ENCODE data around the gene TMEM45A. TPM values are rescaled to one million over a fixed set of nuclear protein-coding genes. Genes with fewer than 3 reads are reported as not detected.
"Not testable (repeated sequence)": the region's sequence is repeated elsewhere in the genome, so short reads cannot be mapped to it uniquely, and the experiment has no call there.

TMEM45A gene
- total RNA-seq, result 10 to 100 TPM; 22.5 to 31.3 TPM
- polyA plus RNA-seq (ENCODE audit: insufficient read length in 2 of 2), result 10 to 100 TPM; 16.7 to 20.4 TPM
- long read RNA-seq, donor 1, partial matches to known transcripts, result 5 of 8 reads
- long read RNA-seq, donor 1, other reads (novel, unspliced or antisense), result 0 of 8 reads
- long read RNA-seq, donor 2, partial matches to known transcripts, result 0 of 2 reads
- long read RNA-seq, donor 2, other reads (novel, unspliced or antisense), result 0 of 2 reads
- long read RNA-seq, donor 3, transcript TMEM45A-201 (6 exons, 1,567 nt), result major isoform, 5 of 5 reads
- long read RNA-seq, donor 3, partial matches to known transcripts, result 0 of 5 reads
- long read RNA-seq, donor 3, other reads (novel, unspliced or antisense), result 0 of 5 reads
- long read RNA-seq, donor 4, transcript TMEM45A-201 (6 exons, 1,567 nt), result major isoform, 17 of 48 reads
- long read RNA-seq, donor 4, partial matches to known transcripts, result 25 of 48 reads
- long read RNA-seq, donor 4, other reads (novel, unspliced or antisense), result 5 of 48 reads

GRCh38 chr3:100492059-100493006 lies at the start of gene TMEM45A:
Gene TMEM45A (plus strand): TSS chr3:100492619. CDS start chr3:100555212, 62,593 bp downstream.
- Histone ChIP-seq H3K27ac (ENCODE audit: low read depth, low read length) (peak within 1 kb of the TSS; percentile 93), H3K27me3 (ENCODE audit: control insufficient read depth, insufficient read depth, low read length) (no peaks in the 10 kb centered on the region), H3K9me3 (ENCODE audit: control insufficient read depth, insufficient read depth, low read length) (no peaks in the 10 kb centered on the region), H3K4me3 (ENCODE audit: low read depth, low read length) (peak within 1 kb of the TSS; percentile 76), H3K36me3 (ENCODE audit: control insufficient read depth, insufficient read depth, low read length) (no peaks in the 10 kb centered on the region), H3K4me1 (ENCODE audit: control insufficient read depth, insufficient read depth, low read length) (peaks cover 4% of the 10 kb centered on the region)
- under 1% methylated on average over 49 of the region's 56 CpGs for WGBS (ENCODE audit: insufficient coverage)
- peak; percentile 81 to 97 (median 86) for DNase-seq (ENCODE audit: low read depth in 4 of 6, low spot score in 6 of 6)

- Histone ChIP-seq H3K4me3 (ENCODE audit: low read depth, low read length) (no peak overlapping the region), H3K9me3 (ENCODE audit: control insufficient read depth, insufficient read depth, low read length) (peaks cover 6% of the 10 kb centered on the region), H3K27ac (ENCODE audit: low read depth, low read length) (no peak overlapping the region), H3K4me1 (ENCODE audit: control insufficient read depth, insufficient read depth, low read length) (no peaks in the 10 kb centered on the region), H3K27me3 (ENCODE audit: control insufficient read depth, insufficient read depth, low read length) (no peaks in the 10 kb centered on the region), H3K36me3 (ENCODE audit: control insufficient read depth, insufficient read depth, low read length) (no peaks in the 10 kb centered on the region)
- DNase-seq (ENCODE audit: low read depth in 4 of 6, low spot score in 6 of 6), result no peak
These were observed 48.7 kb upstream of the TMEM45A start for GRCh38 chr3:100443690-100444089.

- not testable (repeated sequence) for H3K27ac ChIP-seq (ENCODE audit: low read depth, low read length); H3K4me1 ChIP-seq (ENCODE audit: control insufficient read depth, insufficient read depth, low read length); H3K4me3 ChIP-seq (ENCODE audit: low read depth, low read length); DNase-seq (ENCODE audit: low read depth in 4 of 6, low spot score in 6 of 6); H3K9me3 ChIP-seq (ENCODE audit: control insufficient read depth, insufficient read depth, low read length); H3K27me3 ChIP-seq (ENCODE audit: control insufficient read depth, insufficient read depth, low read length); H3K36me3 ChIP-seq (ENCODE audit: control insufficient read depth, insufficient read depth, low read length)
- no CpG with 5 or more reads among the region's 3 CpGs for WGBS (ENCODE audit: insufficient coverage)
These were observed 45.4 kb upstream of the TMEM45A start for GRCh38 chr3:100447067-100447466.

- no peaks in the 10 kb centered on the region for H3K4me1 ChIP-seq (ENCODE audit: control insufficient read depth, insufficient read depth, low read length)
- no peak overlapping the region for H3K4me3 ChIP-seq (ENCODE audit: low read depth, low read length)
- H3K9me3 ChIP-seq (ENCODE audit: control insufficient read depth, insufficient read depth, low read length), result peaks cover 6% of the 10 kb centered on the region
These were observed 44.3 kb upstream of the TMEM45A start for GRCh38 chr3:100448079-100448478.

GRCh38 chr3:100449214-100449613 lies 43.2 kb upstream of the TMEM45A start:
- H3K36me3 ChIP-seq (ENCODE audit: control insufficient read depth, insufficient read depth, low read length), result no peaks in the 10 kb centered on the region
- H3K4me1 ChIP-seq (ENCODE audit: control insufficient read depth, insufficient read depth, low read length), result no peaks in the 10 kb centered on the region
- no peak overlapping the region for H3K4me3 ChIP-seq (ENCODE audit: low read depth, low read length)
- WGBS (ENCODE audit: insufficient coverage), result no CpG with 5 or more reads among the region's 2 CpGs
- no peak overlapping the region for H3K27ac ChIP-seq (ENCODE audit: low read depth, low read length)
- H3K9me3 ChIP-seq (ENCODE audit: control insufficient read depth, insufficient read depth, low read length), result peaks cover 1% of the 10 kb centered on the region
- DNase-seq (ENCODE audit: low read depth in 4 of 6, low spot score in 6 of 6), result no peak
- no peaks in the 10 kb centered on the region for H3K27me3 ChIP-seq (ENCODE audit: control insufficient read depth, insufficient read depth, low read length)

More at GRCh38 chr3:100448079-100448478, 44.3 kb upstream of the TMEM45A start:
- no peaks in the 10 kb centered on the region for H3K27me3 ChIP-seq (ENCODE audit: control insufficient read depth, insufficient read depth, low read length)
- WGBS (ENCODE audit: insufficient coverage), result no CpG with 5 or more reads among the region's 1 CpG
- no peak overlapping the region for H3K27ac ChIP-seq (ENCODE audit: low read depth, low read length)
- no peak for DNase-seq (ENCODE audit: low read depth in 4 of 6, low spot score in 6 of 6)
- no peaks in the 10 kb centered on the region for H3K36me3 ChIP-seq (ENCODE audit: control insufficient read depth, insufficient read depth, low read length)

GRCh38 chr3:100454677-100455076 lies 37.7 kb upstream of the TMEM45A start:
- H3K4me3 ChIP-seq (ENCODE audit: low read depth, low read length), result no peak overlapping the region
- H3K4me1 ChIP-seq (ENCODE audit: control insufficient read depth, insufficient read depth, low read length), result no peaks in the 10 kb centered on the region
- H3K27ac ChIP-seq (ENCODE audit: low read depth, low read length), result no peak overlapping the region
- no peaks in the 10 kb centered on the region for H3K9me3 ChIP-seq (ENCODE audit: control insufficient read depth, insufficient read depth, low read length)
- H3K36me3 ChIP-seq (ENCODE audit: control insufficient read depth, insufficient read depth, low read length), result peaks cover 5% of the 10 kb centered on the region
- no peaks in the 10 kb centered on the region for H3K27me3 ChIP-seq (ENCODE audit: control insufficient read depth, insufficient read depth, low read length)
- WGBS (ENCODE audit: insufficient coverage), result 89% methylated on average over 3 of the region's 4 CpGs
- no peak for DNase-seq (ENCODE audit: low read depth in 4 of 6, low spot score in 6 of 6)

GRCh38 chr3:100455841-100456550 lies 36.4 kb upstream of the TMEM45A start:
- Histone ChIP-seq H3K36me3 (ENCODE audit: control insufficient read depth, insufficient read depth, low read length) (peaks cover 5% of the 10 kb centered on the region), H3K4me3 (ENCODE audit: low read depth, low read length) (no peak overlapping the region), H3K27me3 (ENCODE audit: control insufficient read depth, insufficient read depth, low read length) (no peaks in the 10 kb centered on the region), H3K9me3 (ENCODE audit: control insufficient read depth, insufficient read depth, low read length) (no peaks in the 10 kb centered on the region), H3K4me1 (ENCODE audit: control insufficient read depth, insufficient read depth, low read length) (no peaks in the 10 kb centered on the region), H3K27ac (ENCODE audit: low read depth, low read length) (no peak overlapping the region)
- no CpG with 5 or more reads among the region's 2 CpGs for WGBS (ENCODE audit: insufficient coverage)
- DNase-seq (ENCODE audit: low read depth in 4 of 6, low spot score in 6 of 6), result no peak

- 100% methylated on average over 1 of the region's 1 CpG for WGBS (ENCODE audit: insufficient coverage)
- no peak overlapping the region for H3K4me3 ChIP-seq (ENCODE audit: low read depth, low read length)
- H3K27me3 ChIP-seq (ENCODE audit: control insufficient read depth, insufficient read depth, low read length), result no peaks in the 10 kb centered on the region
- H3K36me3 ChIP-seq (ENCODE audit: control insufficient read depth, insufficient read depth, low read length), result peaks cover 5% of the 10 kb centered on the region
- DNase-seq (ENCODE audit: low read depth in 4 of 6, low spot score in 6 of 6), result no peak
- no peak overlapping the region for H3K27ac ChIP-seq (ENCODE audit: low read depth, low read length)
- no peaks in the 10 kb centered on the region for H3K9me3 ChIP-seq (ENCODE audit: control insufficient read depth, insufficient read depth, low read length)
- H3K4me1 ChIP-seq (ENCODE audit: control insufficient read depth, insufficient read depth, low read length), result no peaks in the 10 kb centered on the region
These were observed 35.7 kb upstream of the TMEM45A start for GRCh38 chr3:100456745-100457144.

- DNase-seq (ENCODE audit: low read depth in 4 of 6, low spot score in 6 of 6), result no peak
- Histone ChIP-seq H3K9me3 (ENCODE audit: control insufficient read depth, insufficient read depth, low read length) (no peaks in the 10 kb centered on the region), H3K27ac (ENCODE audit: low read depth, low read length) (no peak overlapping the region), H3K36me3 (ENCODE audit: control insufficient read depth, insufficient read depth, low read length) (peaks cover 5% of the 10 kb centered on the region), H3K4me1 (ENCODE audit: control insufficient read depth, insufficient read depth, low read length) (no peaks in the 10 kb centered on the region), H3K4me3 (ENCODE audit: low read depth, low read length) (no peak overlapping the region), H3K27me3 (ENCODE audit: control insufficient read depth, insufficient read depth, low read length) (no peaks in the 10 kb centered on the region)
- WGBS (ENCODE audit: insufficient coverage), result no CpG with 5 or more reads among the region's 1 CpG
These were observed 34.6 kb upstream of the TMEM45A start for GRCh38 chr3:100457811-100458210.

Measured in spinal cord (tissue), 10 donors.